CD1c-positive myeloid dendritic cell (primary cell): ENCODE results near the gene CDYL2.
"Not testable (repeated sequence)": the region's sequence is repeated elsewhere in the genome, so short reads cannot be mapped to it uniquely, and the experiment has no call there.

Experiments used
- DNase-seq: peaks from one replicate; pipeline ENCODE4 v3.0.0-alpha.2; 2016; ENCODE audit errors: extremely low spot score

Gene CDYL2

DNA sequence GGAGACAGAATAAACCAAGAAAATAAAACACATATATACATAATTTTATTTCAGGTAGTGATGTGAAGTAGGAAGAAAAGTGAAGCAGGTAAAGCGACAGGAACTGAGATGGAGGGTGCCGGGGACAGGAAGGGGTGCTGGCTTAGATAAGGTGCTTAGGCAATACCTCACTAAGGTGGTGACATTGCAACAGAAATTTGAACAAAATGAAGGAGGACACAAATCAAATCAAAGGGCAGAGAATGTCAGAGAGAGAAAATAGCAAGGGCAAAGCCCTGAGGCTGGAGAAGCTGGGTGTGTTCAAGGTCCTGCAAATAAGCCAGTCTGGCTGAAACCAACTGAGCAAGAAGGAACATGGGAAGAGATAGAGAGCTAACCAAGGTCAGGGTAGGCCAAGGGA is 5.0 kb upstream of the CDYL2 start:
- no peak for DNase-seq

DNA sequence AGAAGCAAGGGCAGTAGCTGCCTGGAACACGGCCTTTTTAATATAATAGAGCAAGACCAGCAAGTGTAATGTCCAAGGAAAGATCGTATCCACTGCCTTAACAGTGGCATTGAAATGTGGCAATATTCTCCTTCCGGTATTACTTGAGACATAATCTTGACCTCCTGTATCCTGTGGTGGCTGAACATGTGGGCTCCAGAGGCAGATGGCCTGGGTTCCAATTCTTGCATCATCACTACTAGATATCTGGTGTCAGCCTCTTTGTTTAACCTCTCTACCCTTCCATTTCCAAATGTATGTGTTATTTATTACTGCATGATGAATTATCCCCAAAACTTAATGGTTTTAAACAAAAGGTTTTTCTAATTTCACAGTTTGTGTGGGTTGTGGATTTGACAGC is 3.5 kb upstream of the CDYL2 start:
- no peak for DNase-seq

DNA sequence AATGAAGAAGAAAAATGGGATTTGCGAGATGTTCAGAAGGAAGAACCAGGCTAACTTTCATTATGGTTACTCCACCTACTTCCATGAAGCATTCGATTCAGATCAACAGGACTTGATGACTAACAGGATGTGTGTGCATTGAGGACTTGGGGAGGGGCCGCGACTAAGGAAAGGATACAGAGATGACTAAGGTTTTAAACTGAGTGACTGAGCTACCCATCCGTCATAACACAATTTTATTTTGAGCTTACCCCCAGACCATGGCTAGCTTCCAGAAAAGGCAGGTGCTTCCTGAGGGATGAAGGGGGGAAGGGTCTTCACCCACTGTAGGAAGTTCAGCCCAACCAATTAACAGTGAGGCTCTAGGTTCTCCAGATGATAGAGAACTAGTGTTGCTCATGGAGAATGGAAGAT is 2.5 kb upstream of the CDYL2 start:
- peak; percentile 5 for DNase-seq

DNA sequence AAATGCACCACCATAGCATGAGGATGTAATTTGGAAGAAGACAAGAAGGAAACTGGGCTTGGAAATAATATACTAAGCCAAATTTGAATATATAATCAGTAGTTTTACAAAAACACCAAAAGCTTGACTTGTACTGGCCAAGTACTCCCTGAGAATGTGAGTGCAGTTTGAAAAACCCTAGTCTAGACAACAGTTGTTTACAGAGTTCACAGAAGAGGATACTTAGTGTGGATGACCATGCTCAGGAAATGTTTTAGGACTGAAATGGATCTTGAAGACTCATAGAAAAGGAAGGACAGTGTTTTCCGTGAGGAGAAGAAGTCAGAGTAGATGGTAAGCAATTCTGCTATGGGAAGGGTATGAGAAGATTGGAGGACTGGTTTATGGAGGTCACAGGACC is 1.9 kb upstream of the CDYL2 start:
- DNase-seq: no peak

DNA sequence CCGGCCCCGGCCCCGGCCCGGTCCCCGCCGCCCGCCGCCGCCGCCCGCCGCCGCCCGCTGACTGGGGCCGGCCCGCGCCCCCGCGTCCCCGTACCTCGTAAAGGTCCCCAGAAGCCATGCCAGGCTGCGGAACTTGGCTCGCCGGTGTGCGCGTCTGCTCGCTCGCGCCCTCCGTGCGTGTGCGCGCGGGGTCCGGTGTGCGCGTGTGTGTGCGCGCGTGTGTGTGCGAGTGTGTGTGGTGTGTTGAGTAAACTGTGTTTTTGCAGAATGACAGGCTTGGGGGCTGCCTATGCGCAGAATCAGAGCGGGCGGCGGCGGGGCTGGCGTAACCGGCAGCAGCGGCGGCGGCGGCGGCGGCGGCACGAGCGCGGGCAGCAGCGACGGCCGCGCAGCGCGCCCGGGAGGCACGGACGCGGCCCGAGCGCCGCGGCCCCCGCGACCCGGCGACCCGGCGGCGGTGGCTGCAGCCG is 307 bp downstream of the CDYL2 start:
- DNase-seq: peak; percentile 61

DNA sequence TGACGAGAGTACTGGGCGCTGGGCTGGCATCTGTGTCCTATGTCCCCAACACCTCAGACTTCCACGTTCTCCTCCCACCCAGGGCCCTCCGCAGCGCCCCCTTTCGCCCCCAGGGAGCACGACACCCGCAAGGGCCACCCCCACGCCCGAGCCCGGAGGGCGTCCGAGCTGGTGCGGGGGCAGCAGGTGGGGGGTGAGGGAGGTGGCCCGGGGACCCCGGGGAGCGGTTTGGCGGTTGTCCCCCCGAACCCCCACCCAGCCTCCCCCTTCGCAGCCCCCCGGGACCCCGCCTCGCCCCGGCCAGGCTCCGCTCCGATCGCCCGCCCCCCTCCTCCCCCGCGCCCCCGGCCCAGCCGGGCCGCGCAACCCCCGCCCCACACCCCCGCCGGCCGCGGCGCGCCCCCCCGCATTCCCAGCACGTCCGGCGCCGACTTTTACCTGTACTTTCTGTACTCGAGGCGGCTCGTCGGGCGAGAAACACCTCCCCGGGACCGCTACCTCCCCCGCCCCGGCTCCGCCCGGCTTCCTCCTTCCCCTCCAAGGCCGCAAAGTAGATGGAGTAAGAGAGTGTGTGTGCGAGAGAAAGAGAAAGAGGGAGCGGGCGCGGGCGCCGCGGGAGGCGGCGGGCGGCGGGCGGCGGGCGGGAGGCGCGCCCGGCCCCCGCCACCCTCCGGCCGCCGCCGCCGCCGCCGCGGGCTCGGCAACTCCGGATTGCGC is 901 bp downstream of the CDYL2 start:
- peak; percentile 33 for DNase-seq

DNA sequence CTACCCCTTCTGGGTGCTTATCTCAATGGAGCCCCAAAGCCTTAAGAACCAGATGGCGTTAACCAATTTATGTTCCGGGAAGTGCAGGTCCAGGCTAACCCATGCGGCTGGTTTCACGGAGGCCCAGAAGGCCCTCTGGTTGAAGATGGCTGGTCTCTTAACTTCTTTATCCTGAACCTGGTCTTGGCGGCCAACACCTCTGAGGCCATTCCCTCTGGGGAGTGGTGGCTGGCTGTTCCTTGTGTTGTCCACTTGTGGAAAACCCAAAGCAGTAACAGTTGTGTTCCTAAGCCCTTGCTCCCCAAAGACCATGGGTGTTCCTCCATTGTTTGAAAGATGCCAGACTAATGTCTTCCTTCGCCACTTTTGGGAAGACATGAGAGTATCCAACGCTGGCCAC is 1.5 kb downstream of the CDYL2 start:
- no peak for DNase-seq

DNA sequence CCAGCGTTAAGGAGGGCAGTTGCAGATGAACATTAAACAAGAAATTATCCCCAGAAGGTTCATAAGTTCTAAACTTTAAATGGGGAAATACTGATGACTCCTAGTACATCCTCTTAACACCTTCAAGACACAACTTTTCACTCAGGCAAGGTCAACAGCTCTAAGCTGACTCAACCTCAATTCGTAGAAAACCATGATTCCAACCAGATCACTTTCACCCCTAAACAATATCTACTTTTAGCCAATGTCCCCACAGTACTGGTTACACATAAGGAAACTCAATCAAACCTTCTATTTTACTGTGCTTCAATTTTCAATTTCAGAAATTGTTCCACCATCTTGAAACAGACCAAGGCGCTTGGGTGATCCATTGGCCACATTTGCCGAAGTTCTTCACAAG is 2.3 kb downstream of the CDYL2 start:
- no peak for DNase-seq

DNA sequence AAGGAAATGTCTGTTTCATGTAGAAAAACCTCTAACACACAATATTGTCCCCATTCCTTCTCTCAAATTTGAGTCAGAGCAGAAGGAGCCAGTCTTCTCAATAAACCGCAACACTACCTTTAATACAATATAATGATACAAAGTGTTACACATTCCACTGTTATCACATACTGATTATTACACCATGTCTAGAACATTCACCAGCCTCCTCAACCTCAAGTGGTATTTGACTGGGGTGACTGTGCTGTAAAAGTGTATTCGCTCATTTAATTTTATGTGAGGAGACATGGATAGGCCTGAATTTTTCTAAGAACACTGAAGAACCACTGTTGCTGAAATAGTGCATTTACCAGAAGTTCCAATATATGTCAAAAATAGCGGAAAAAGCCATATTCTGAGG is 10.3 kb downstream of the CDYL2 start:
- no peak for DNase-seq

DNA sequence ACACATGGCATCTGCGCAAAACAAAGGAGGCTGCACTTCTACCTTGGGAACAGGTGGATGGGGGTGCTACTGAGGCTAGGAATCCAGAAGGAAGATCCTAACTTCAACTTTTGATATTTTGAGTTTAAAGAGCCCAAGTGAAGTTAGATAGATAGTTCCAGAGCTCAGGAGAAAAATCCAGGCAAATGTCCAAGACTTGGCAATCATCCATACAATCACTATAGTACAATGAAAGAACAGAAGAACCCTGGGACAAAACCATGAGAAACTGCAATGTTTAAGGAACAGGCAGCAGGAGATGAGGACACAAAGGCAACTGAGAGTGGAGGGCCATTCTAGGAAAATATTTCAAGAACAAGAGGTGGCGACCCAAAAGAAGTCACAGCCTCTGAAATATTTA is 12.4 kb downstream of the CDYL2 start:
- DNase-seq: no peak

DNA sequence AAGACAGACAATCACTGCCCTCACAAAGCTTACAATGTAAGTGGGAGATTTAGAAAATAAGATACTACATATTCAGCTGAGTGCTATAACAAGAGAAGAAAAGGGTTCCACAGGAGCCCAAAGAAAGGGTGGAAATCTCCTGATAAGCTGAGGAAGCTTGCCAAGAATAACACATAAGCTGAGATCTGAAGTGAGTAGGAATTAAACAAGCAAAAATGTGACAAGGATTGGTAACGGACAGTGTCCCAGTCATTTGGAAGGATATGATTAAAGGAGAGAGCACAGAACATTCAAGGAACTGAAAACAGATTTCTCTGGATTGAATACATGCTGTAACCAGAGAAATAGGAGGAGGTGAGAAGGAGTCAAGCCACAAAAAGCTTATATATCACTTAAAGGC is 13.0 kb downstream of the CDYL2 start:
- no peak for DNase-seq

DNA sequence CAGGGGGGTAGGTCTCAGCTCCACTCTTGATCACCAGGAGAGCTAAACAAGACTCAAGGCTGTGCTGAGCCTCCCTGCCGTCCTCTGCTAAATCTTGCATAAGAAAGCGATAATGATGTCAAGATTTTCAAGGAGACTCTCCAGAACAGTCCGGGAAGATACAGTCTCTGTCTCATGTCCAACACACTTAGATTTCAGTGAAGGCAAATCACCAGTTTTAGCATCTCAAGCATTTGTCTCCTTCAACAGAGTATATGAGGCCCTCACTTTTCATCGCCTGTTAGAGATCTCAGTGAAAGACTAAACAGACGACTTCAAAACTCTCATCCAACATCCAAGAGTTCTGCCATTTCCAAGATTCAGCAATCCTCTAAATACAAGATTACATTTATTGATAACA is 13.6 kb downstream of the CDYL2 start:
- no peak for DNase-seq

DNA sequence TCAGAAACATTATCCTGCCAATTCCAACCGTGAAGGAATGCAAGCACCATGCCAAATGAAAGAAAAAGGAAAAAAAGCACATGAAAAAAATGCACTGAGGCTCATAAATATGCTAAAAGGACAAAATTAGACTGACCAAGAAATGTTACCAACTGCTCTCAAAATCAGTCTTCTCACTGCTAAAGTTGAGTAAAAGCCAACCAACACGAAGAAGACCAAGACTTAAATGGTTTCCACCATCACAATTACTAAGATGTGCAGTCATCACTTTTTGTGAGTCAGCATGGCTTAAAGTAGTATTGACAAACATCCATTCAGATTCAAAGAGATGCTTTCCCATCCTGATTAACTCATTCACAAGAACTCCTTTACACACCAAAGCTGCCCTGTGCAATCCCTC is 16.4 kb downstream of the CDYL2 start:
- no peak for DNase-seq

DNA sequence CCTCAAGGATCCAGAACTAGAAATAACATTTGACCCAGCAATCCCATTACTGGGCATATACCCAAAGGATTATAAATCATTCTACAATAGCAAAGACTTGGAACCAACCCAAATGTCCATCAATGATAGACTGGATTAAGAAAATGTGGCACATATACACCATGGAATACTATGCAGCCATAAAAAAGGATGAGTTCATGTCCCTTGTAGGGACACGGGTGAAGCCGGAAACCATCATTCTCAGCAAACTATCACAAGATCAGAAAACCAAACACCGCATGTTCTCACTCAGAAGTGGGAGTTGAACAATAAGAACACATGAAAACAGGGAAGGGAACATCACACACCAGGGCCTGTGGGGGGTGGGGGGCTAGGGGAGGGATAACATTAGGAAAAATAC is 17.8 kb downstream of the CDYL2 start:
- not testable (repeated sequence) for DNase-seq

DNA sequence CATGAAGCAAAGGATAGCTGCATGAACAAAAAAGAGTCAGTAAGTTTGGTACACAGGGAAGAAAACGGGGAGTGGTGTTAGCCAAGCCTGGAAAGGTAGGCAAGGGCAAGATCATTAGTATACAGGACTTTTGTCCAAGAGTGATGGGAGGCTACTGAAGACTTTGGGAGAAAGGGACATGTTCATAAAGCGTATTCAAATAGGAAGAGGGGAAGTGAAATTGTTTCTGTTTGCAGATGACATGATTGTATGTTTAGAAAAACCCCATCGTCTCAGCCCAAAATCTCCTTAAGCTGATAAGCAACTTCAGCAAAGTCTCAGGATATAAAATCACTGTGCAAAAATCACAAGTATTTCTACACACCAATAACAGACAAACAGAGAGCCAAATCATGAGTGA is 19.4 kb downstream of the CDYL2 start:
- DNase-seq: no peak

DNA sequence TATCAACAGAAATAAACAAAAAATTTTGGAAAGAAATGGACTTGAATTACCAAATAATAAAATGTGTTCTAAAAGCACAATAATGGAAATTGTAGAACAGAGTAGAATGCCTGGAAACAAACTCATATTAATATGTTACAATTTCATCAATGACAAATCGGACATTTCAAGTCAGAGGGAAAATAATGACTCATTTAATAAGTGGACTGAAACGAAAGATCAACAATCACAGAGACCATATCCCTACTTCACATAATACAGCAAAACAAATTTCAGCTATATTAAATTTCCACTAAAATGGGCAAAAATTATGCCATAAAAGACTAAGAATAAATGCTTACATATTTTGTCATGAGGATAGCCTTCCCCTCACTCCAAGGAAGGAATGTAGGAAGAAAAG is 25.7 kb downstream of the CDYL2 start:
- DNase-seq: no peak

DNA sequence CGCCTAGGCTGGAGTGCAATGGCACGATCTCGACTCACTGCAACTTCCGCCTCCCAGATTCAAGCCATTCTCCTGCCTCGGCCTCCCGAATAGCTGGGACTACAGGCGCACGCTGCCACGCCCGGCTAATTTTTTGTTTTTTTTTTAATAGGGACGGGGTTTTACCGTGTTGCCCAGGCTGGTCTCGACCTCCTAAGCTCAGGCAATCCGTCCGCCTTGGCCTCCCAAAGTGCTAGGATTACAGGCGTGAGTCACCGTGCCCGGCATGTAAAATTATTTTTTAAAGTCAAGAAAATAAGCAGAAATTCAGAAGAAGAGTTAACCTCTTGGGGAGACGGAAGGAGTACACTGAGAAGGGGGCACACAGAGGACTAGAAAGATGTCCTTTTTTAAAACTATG is 27.5 kb downstream of the CDYL2 start:
- no peak for DNase-seq

DNA sequence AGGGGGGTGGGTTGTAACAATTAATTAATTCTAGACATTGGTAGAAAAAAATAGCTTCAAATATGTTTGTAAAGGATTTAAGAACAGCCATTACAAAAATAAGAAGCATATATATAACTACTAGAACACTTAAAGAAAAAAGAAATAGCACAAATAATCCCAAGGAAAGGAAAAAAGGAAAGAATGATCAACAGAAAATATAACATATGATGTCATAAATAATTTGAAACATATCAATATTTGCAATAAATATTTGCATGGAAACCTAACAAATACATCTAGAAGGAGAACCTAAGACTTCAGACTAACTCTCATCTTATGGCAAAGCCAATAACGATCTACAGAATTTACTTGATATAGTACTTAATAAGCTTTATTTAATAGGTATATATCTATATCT is 28.9 kb downstream of the CDYL2 start:
- DNase-seq: no peak

DNA sequence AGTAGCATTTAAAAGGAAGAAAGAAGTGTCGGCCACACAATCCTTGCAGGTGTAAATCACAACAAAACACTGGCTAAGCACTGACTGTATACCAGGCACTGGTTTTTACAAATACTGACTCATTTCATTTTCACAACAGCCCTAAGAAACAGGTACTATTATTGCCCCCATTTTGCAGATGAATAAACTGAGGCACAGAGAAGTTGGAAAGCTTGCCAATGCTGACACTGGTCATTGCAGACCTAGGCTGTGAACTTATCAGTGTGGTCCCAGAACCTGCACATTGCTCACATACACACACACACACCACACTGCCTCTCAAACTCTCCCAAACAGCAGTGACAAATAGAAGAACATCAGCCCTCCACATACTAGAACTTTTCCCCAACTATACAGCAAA is 37.6 kb downstream of the CDYL2 start:
- DNase-seq: no peak

DNA sequence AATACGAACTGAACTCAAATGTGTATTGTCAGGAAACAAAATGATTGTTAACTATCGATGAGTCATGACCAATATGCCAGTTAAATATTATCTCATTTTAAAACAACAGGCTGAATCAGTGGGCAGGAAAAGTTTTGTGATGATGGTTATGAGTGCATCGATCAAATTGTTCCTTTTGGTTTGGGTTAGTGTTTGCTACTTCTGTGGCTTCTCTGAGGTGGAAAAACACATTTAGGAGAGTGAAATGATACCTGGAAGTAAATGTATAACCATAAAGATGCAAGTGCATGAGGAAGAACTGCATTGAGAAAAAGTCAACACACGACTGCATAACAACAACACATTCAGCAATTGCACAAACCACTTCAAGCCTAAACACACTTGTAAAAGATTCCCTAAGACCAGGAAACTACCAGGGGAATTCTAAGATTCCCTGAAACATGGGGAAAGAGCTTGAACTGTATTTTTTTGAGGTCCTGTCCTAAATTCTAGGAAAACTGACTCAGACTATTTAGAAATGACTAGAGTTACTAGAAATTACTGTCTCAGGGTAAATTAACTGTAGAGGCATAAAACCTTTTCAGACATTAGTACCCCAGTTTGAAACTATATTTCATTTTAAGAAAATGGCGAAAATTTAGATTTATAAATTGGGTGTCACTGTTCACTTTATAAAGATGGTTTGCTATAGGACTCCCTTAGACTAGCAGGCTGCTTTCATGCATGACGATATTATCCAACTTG is 44.8 kb downstream of the CDYL2 start:
- DNase-seq: no peak

DNA sequence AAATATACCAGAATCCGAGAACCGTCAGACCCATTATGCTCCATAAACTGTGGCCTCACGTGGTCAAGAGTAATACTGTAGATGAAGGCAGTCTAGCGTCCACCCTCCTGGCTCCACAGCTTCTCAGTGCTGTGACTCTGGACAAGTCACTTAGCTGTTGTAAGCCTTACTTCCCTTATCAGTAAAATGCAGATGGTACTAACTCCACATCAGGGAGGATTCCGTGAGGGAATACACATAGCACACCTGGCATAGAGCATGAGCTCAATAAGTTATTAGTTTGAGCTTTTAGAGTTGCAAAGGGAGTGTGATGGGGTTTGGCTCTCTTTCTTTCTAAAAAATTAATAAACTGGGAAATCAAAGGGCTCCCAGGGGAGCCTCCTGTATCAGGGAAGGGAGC is 49.9 kb downstream of the CDYL2 start:
- DNase-seq: no peak

DNA sequence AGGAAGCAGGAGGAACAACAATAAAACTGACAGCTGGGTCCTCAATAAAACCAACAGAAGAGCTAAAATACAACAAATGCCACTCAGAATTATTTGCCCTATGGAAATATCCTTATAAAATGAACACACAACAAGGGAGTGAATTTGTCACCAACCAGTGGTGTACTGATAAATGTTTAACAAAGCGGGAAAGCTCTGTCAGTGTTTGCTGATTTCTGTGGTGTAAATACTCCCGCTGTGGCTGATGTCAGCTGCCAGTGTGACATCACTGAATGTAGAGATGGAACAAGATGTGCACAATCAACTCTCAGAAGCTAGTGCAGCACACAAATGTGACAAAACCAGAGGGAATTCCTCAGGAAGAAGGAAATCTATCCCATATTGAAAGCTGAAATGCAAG is 51.9 kb downstream of the CDYL2 start:
- DNase-seq: no peak

DNA sequence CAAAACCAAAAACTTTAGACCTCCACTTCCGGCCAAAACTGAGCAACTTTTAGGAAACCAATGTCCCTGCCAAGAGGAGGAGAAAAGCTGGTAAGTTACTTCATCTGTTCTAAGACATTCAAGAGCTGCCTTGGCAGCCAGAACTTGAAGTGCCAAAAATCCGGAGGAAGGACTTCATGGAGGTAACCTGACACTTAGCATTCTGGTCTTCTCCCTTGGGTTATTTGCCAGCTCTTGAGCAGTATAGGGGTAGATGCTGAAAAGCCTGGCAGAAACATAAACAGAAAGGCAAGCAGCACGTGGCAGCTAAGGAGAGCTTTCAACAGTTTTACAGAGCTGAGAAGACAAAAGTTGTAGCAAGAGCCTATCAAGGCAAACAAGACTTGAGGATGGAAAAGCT is 53.2 kb downstream of the CDYL2 start:
- no peak for DNase-seq

DNA sequence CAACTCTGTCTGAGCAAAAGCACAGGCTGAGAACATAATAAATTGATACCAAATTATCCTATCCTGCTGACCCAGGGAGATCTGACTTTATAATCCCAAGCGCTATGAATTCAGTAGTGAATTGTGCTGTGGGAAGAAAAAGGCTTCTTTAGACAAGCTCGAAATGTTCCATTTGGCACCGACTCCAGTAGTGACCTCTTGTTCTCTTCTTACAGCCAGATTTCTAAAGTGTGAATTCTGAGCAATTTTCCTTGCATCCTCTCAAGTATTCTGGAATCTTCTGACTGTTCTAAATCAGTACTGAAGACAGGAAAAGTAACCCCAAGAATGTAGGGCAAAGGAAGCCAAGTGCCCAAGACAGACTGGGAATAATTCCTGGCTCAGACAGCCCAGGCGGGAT is 58.2 kb downstream of the CDYL2 start:
- DNase-seq: no peak
